Measurements from ENCODE around the gene P4HA2. TPM values are rescaled to one million over a fixed set of nuclear protein-coding genes. Genes with fewer than 3 reads are reported as not detected.

Gene P4HA2
- polyA plus RNA-seq, 1 of the 3 experiments (the other 2 are of a cell fraction) = 67.2 TPM

DNA sequence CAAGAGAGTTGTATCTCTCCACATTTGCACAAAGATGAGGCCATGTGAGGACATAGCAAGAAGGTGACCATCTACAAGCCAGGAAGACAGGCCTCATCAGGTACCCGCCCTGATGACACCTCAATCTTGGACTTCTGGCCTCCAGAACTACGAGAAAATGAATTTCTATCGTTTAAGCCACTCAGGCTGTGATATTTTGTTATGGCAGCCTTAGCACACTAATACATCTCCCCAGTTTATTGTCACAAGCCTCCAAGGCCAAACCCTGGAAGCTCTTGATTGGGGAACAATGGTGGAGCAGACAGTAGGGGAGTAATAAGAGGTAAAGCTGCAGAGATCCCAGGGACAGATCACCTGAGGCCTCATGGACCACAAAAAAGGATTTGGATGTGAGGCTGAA is 7.7 kb upstream of the P4HA2 start (continued):
- TF ChIP-seq, protein P1, sequence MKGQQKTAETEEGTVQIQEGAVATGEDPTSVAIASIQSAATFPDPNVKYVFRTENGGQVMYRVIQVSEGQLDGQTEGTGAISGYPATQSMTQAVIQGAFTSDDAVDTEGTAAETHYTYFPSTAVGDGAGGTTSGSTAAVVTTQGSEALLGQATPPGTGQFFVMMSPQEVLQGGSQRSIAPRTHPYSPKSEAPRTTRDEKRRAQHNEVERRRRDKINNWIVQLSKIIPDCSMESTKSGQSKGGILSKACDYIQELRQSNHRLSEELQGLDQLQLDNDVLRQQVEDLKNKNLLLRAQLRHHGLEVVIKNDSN (IDR thresholded peaks at IDR 0.05; ENCODE audit: borderline replicate concordance, low read depth) = no peak
- TF ChIP-seq NFIC (IDR thresholded peaks at IDR 0.05; ENCODE audit: borderline replicate concordance) (no peak), TEAD4 (IDR thresholded peaks at IDR 0.05; ENCODE audit: borderline replicate concordance, insufficient read depth) (no peak)
- TF ChIP-seq, protein P2, sequence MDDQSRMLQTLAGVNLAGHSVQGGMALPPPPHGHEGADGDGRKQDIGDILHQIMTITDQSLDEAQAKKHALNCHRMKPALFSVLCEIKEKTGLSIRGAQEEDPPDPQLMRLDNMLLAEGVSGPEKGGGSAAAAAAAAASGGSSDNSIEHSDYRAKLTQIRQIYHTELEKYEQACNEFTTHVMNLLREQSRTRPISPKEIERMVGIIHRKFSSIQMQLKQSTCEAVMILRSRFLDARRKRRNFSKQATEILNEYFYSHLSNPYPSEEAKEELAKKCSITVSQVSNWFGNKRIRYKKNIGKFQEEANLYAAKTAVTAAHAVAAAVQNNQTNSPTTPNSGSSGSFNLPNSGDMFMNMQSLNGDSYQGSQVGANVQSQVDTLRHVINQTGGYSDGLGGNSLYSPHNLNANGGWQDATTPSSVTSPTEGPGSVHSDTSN (IDR thresholded peaks at IDR 0.05) = no peak
- TF ChIP-seq, protein P3, sequence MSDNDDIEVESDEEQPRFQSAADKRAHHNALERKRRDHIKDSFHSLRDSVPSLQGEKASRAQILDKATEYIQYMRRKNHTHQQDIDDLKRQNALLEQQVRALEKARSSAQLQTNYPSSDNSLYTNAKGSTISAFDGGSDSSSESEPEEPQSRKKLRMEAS (IDR thresholded peaks at IDR 0.05; ENCODE audit: low read depth) = no peak
- TF ChIP-seq, protein P4, sequence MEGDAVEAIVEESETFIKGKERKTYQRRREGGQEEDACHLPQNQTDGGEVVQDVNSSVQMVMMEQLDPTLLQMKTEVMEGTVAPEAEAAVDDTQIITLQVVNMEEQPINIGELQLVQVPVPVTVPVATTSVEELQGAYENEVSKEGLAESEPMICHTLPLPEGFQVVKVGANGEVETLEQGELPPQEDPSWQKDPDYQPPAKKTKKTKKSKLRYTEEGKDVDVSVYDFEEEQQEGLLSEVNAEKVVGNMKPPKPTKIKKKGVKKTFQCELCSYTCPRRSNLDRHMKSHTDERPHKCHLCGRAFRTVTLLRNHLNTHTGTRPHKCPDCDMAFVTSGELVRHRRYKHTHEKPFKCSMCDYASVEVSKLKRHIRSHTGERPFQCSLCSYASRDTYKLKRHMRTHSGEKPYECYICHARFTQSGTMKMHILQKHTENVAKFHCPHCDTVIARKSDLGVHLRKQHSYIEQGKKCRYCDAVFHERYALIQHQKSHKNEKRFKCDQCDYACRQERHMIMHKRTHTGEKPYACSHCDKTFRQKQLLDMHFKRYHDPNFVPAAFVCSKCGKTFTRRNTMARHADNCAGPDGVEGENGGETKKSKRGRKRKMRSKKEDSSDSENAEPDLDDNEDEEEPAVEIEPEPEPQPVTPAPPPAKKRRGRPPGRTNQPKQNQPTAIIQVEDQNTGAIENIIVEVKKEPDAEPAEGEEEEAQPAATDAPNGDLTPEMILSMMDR (IDR thresholded peaks at IDR 0.05) = no peak

DNA sequence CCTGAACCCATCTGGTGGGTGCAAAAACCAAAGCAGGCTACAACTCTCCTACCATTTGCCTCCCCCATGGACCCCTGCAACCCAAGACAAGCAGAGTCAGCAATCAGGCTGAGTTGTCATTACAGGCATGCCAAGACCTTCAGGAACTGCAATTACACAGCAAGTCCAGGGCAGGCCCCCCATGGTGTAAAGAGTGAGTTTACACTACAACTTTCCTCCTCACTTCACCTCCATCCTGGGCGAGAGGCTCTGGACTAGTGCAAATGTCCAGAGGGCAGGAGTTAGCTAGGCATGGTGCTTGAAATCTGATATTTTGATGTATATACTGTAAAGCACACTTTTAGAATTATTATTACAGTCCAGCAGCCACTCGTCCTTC is 7.0 kb upstream of the P4HA2 start:
- Histone ChIP-seq H3K79me2 (ENCODE audit: insufficient read depth) (no peaks in the 10 kb centered on the region), H2AFZ (ENCODE audit: low read depth) (no peak overlapping the region), H3K4me3 (ENCODE audit: low read depth in 2 of 2, low read length in 1 of 2) (no peak overlapping the region), H3F3A (replicated peaks; ENCODE audit: insufficient read depth) (no peaks in the 10 kb centered on the region), H4K20me1 (ENCODE audit: insufficient read depth) (no peaks in the 10 kb centered on the region), H3K36me3 (replicated peaks in 1 of 2; ENCODE audit: control insufficient read depth in 1 of 2, insufficient read depth in 2 of 2, low read length in 1 of 2) (no peaks in the 10 kb centered on the region), H3K9ac (no peak overlapping the region), H3K9me3 (no peaks in the 10 kb centered on the region), H3K9me2 (no peaks in the 10 kb centered on the region), H3K4me1 (ENCODE audit: control insufficient read depth in 1 of 2, insufficient read depth in 2 of 2, low read depth in 1 of 2, low read length in 1 of 2) (no peaks in the 10 kb centered on the region), H3K27me3 (ENCODE audit: insufficient read depth) (no peaks in the 10 kb centered on the region), H3K27ac (ENCODE audit: low read depth in 2 of 2, low read length in 1 of 2) (no peak overlapping the region), H3K4me2 (no peak overlapping the region)
- CTCF ChIA-PET = interaction anchor here (0.9 to 1.2 kb wide), 3 partner anchors 17 to 177 kb away, joined by 3 read pairs; no protein-coding TSS in a partner anchor
- no peak for TF ChIP-seq RFX5 (IDR thresholded peaks at IDR 0.05; ENCODE audit: low read length)
- TF ChIP-seq, protein P5, sequence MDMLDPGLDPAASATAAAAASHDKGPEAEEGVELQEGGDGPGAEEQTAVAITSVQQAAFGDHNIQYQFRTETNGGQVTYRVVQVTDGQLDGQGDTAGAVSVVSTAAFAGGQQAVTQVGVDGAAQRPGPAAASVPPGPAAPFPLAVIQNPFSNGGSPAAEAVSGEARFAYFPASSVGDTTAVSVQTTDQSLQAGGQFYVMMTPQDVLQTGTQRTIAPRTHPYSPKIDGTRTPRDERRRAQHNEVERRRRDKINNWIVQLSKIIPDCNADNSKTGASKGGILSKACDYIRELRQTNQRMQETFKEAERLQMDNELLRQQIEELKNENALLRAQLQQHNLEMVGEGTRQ (IDR thresholded peaks at IDR 0.05; ENCODE audit: borderline replicate concordance, low read depth, low read length) = no peak
- TF ChIP-seq FOXJ3 (CRISPR knock-in tag; IDR thresholded peaks at IDR 0.05) = no peak
- TF ChIP-seq TCF12 (IDR thresholded peaks at IDR 0.05) = no peak
- no peak for TF ChIP-seq NFIC (IDR thresholded peaks at IDR 0.05; ENCODE audit: borderline replicate concordance)
- no peak for TF ChIP-seq RXRA (IDR thresholded peaks at IDR 0.05; ENCODE audit: borderline replicate concordance, low read depth)
- TF ChIP-seq, protein P6, sequence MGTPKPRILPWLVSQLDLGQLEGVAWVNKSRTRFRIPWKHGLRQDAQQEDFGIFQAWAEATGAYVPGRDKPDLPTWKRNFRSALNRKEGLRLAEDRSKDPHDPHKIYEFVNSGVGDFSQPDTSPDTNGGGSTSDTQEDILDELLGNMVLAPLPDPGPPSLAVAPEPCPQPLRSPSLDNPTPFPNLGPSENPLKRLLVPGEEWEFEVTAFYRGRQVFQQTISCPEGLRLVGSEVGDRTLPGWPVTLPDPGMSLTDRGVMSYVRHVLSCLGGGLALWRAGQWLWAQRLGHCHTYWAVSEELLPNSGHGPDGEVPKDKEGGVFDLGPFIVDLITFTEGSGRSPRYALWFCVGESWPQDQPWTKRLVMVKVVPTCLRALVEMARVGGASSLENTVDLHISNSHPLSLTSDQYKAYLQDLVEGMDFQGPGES (IDR thresholded peaks at IDR 0.05; ENCODE audit: low read depth, low read length) = no peak
- TF ChIP-seq GATA2 (CRISPR knock-in tag; IDR thresholded peaks at IDR 0.05) = no peak
- no peak for TF ChIP-seq FOSL2 (IDR thresholded peaks at IDR 0.05; ENCODE audit: borderline replicate concordance, low read depth)
- no peak for TF ChIP-seq NRF1 (IDR thresholded peaks at IDR 0.05; ENCODE audit: low read depth, low read length)
- TF ChIP-seq RCOR1 (IDR thresholded peaks at IDR 0.05; ENCODE audit: low read length) = no peak
- TF ChIP-seq ELF1 (IDR thresholded peaks at IDR 0.05) = no peak
- no peak for TF ChIP-seq FOXM1 (IDR thresholded peaks at IDR 0.05; ENCODE audit: low read depth)
- TF ChIP-seq, protein P7, sequence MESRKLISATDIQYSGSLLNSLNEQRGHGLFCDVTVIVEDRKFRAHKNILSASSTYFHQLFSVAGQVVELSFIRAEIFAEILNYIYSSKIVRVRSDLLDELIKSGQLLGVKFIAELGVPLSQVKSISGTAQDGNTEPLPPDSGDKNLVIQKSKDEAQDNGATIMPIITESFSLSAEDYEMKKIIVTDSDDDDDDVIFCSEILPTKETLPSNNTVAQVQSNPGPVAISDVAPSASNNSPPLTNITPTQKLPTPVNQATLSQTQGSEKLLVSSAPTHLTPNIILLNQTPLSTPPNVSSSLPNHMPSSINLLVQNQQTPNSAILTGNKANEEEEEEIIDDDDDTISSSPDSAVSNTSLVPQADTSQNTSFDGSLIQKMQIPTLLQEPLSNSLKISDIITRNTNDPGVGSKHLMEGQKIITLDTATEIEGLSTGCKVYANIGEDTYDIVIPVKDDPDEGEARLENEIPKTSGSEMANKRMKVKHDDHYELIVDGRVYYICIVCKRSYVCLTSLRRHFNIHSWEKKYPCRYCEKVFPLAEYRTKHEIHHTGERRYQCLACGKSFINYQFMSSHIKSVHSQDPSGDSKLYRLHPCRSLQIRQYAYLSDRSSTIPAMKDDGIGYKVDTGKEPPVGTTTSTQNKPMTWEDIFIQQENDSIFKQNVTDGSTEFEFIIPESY (IDR thresholded peaks at IDR 0.05; ENCODE audit: borderline replicate concordance, low read depth) = no peak
- TF ChIP-seq EZH2phosphoT487 (IDR thresholded peaks at IDR 0.05; ENCODE audit: borderline replicate concordance, low read depth) = no peak
- TF ChIP-seq TAF1 (IDR thresholded peaks at IDR 0.05; ENCODE audit: borderline replicate concordance, low read depth, low read length) = no peak
- no peak for TF ChIP-seq SMC3 (IDR thresholded peaks at IDR 0.05; ENCODE audit: low read depth, low read length)
- 76% methylated on average over 2 of the region's 2 CpGs for WGBS (ENCODE audit: low lambda C conversion rate)
- POLR2A ChIA-PET = no interaction called here
- no peak for DNase-seq

Measured in SK-N-SH (cell line).